ENCODE results near the gene OLFM3.

Gene OLFM3

DNA sequence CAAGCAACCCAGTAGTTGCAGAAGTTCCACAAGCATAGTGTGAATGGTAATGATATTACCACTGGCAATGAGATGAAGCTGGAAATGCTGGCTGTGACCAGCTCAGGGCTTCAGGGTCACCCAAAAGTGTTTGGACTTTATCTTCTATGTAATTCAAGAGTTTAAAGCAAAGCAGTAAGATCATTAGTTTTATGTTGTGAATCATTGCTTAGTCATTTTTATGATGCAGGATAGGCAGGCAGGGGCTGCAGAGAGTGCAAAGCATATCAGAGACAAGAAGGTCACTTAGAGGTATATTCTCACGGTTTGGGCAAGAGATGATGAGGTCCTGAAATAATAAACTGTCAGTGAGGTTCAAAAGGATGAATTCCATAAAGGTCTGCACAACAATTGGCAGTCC, 147.4 kb downstream of the OLFM3 start:
- DNase-seq (ENCODE audit: low read depth, low spot score) = no peak

DNA sequence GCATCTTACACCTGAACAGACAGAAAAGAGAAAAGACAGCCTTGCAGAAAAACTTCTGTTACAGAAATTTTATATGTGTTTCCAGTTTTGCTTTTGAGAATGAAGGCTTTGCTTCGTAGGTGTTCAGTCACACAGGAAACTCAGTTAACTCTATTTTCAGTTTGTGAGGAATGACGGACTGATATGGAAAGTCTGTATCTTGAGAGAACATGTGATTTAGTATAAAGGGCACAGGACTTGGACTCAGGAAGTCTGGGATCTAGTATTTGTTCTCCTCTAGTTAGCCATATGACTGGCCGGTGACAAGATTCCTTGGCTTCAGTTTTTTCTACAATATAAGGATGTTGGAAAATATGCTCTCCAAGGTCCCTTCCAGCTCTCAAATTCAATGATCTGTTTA, 149.1 kb downstream of the OLFM3 start:
- DNase-seq (ENCODE audit: low read depth, low spot score) = no peak

- no peak for DNase-seq (ENCODE audit: low read depth, low spot score)
These were observed 149.9 kb downstream of the OLFM3 start for GRCh38 chr1:101846820-101847219.

GRCh38 chr1:101843160-101843559, 153.6 kb downstream of the OLFM3 start:
- no peak for DNase-seq (ENCODE audit: low read depth, low spot score)

DNA sequence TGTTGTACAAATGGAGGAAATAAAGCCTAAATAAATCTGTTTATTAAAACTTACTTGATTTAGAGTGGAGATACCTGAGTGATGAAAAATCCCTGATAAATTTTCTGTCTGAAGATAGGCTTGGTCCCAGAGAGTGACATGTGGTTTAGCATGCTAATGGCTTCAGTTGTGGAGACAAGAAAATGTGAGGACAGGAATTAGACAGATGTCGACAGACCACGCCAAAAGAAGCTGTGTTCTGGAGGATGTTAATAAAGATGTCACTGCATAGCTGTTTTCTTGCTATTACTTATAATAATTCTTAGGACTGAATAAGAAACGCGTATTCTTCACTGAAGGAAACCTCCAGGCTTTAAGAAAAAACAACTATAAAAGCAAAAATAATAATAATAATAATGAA, 154.9 kb downstream of the OLFM3 start:
- DNase-seq (ENCODE audit: low read depth, low spot score) = no peak

- no peak for DNase-seq (ENCODE audit: low read depth, low spot score)
These were observed 160.7 kb downstream of the OLFM3 start for GRCh38 chr1:101835988-101836387.

DNA sequence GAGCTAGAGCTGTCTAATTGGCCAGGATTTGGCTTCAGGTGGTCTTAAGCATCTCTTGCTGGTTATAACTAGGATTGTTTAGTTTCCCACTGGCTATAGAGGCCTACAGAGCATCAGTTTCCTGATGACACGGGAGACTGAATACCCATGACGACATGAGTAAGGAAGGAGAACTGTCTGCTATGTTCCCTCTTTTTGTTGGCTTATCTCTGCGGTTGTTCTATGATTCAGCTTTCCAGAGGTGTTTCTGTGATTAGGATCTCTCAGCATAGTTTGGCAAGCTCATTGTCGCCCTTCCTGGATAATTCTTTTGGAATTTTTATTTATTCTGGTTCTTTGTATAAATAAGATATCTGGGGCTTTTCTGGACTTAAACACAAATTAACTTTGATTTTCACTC, 163.4 kb downstream of the OLFM3 start:
- no peak for DNase-seq (ENCODE audit: low read depth, low spot score)

- no peak for DNase-seq (ENCODE audit: low read depth, low spot score)
These were observed 170.3 kb downstream of the OLFM3 start for GRCh38 chr1:101826416-101826815.

DNA sequence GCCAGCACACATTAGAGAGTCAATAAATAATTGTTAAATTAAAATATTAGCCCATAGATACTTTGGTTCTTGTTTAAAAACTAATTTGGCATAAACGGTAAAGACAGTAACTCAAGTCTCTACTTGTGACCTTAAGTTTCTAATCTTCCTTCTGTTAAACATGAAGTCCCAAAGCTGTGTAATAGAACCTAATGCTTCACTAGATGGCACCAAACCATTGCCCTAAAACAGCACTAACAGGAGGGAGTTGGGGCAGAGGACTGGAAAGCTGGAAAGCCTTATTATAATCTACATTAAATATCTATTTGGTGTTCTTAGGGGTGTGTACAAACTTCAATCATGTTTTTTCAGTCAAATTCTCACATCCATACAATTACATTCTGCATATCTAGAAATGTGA, 176.7 kb downstream of the OLFM3 start:
- DNase-seq (ENCODE audit: low read depth, low spot score) = no peak

GRCh38 chr1:101816262-101816661, 180.5 kb downstream of the OLFM3 start:
- no peak for DNase-seq (ENCODE audit: low read depth, low spot score)

- no peak for DNase-seq (ENCODE audit: low read depth, low spot score)
These were observed 198.3 kb downstream of the OLFM3 start for GRCh38 chr1:101798417-101798816.

- DNase-seq (ENCODE audit: low read depth, low spot score) = no peak
These were observed 199.0 kb downstream of the OLFM3 start for GRCh38 chr1:101797722-101798121.

GRCh38 chr1:101781201-101781831, 215.4 kb downstream of the OLFM3 start:
- no peak for DNase-seq (ENCODE audit: low read depth, low spot score)

GRCh38 chr1:101769520-101769919, 227.2 kb downstream of the OLFM3 start:
- DNase-seq (ENCODE audit: low read depth, low spot score) = no peak

DNA sequence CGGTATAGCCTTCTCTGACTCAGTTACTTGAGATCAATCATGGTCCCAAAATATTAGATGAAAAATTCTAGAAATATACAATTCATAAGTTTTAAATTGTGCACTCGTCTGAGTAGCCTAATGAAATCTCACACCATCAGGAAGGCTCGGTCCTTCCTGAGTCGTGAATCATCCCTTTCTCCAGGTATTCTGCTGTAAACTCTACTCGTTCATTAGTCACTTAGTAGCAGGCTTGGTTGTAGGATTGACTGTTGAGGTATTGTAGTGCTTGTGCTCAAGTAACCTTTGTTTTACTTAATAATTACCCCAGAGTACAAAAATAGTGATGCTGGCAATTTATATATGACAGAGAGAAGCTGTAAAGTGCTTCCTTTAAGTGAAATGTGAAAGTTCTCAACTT, 238.7 kb downstream of the OLFM3 start:
- DNase-seq (ENCODE audit: low read depth, low spot score) = no peak

- no peak for DNase-seq (ENCODE audit: low read depth, low spot score)
These were observed 240.3 kb downstream of the OLFM3 start for GRCh38 chr1:101756411-101756810.

Data from brain pericyte (primary cell).